Measurements from ENCODE around the gene KDM4B.

KDM4B gene

DNA sequence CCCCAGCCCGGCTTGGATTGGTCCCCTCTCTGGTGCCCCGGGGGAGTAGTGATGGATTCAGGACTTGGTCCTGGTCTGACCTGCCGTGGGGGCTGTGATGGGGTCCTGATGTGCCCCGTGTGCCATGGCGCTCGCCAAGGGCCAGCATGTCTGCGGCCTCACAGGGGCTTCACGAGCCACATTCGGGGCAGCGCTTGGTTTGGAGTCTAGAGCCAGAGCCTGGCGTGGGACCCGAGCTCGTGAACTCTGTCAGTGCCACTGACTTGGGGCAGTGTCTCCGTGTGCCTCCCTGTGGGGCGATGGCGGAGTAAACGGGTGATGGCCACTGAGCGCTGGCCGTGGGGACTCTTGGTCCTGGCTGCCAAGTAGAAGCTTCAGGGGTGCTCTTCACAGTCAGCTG lies 17.1 kb downstream of the KDM4B start:
- DNase-seq: no peak

DNA sequence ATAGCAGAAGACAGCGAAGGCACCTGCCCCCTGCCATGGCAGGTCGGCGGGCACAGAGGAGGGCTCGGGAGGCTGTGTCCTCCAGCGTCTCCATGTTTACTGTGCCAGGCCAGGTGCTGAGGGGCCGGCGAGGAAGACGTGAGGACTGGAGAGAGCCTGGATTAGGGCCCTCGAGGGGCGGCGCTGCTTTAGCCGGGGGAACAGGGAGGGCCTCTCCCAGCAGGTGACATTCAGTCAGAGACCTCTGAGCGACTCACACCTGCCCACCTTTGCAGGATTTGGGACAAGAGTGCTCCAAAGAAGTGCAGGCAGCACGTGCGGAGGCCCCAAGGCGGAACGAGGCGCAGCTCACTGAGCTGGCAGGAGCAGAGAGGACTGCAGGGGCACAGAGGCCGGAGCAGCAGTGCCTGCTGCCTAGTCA lies 17.6 kb downstream of the KDM4B start:
- no peak for DNase-seq

DNA sequence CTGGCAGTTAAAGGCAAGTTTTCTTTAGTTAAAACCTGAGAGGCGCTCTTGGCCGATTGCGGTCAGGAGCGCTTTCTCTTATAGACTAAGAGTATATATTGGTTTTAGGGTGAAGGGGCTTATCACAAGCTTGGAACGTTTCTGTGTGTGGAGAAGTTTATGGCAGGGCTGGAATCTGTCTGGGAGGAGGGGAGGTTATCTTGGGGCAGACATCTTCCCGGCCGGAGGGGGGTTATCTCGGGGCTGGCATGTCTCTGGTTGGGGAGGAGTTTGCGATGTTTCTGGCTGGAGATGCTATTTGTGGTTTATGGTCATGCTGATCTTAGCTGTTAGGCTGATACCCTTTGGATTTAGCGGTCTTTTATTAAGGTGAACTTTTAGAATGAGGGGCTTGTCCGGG lies 18.3 kb downstream of the KDM4B start:
- no peak for DNase-seq

DNA sequence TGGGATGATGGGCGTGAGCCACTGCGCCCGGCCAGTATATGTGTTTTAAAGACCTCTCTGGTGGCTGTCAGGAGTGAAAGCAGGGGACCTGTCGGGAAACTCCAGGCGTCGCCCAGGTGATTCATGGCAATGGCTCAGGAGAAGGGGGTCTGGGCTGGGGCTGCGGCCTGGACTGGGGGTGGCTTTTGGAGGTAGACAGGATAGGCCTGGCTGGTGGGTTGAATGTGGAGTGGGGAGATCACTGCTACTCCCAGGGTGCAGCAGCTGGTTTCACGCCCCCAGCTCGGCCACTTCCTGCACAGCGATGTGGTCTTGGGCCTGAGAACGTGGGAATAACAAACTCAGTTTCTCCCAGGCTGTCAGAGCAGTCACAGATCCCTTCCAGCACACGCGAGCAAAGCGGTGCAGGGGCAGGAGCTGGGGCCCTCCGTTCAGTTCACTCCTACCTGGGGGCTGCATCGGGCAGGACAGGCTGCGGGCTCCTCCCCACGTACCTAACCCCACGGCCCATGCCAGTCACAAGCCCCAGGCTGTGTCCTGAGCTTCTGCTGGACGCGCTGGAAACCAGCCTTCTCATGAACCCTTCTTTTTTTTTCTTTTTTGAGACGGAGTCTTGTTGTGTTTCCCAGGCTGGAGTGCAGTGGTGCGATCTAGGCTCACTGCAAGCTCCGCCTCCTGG lies 18.9 kb downstream of the KDM4B start:
- no peak for DNase-seq

DNA sequence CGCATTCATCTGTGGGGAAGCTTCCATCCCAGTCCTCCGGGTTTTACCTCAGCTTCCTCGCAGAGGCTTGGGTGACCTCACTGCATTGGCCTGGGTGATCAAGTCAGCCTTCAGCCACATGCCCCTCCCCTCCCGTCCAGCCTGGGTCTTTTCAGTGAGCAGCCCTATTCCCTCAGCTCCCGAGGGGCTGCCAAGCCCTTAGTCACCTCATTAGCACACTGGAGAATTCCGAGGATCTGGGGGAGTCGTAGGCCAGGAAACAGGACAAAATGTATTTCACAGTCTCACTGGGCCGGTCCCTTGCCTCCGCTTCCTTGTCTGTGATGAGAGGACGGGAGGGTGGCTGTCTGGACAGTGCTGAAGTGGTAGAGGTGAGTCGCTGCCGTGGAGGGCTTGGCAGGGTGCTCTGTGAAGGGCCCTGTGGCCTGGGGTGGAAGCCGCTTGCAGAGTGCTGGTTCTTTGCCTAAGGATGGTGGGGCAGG lies 19.9 kb downstream of the KDM4B start:
- no peak for DNase-seq

DNA sequence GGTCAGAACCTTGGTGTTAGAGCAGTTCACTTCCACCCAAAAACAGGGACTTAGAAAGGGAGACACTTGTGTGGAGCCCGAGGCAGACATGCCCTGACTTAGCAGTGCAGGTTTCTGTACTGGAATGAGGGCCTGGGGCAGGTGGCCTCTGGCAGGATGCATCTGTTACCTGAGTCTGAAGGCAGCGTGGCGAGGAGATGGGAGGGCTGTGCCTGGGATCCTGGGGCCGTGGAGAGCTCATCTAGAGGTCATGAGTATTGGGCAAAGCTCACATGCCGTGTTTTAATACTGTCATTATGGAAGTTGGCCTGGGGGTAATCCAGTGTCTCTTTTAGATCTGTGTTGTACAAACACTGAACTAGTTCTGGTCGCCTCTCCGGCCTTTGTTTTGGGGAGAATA lies 21.4 kb downstream of the KDM4B start:
- no peak for DNase-seq

DNA sequence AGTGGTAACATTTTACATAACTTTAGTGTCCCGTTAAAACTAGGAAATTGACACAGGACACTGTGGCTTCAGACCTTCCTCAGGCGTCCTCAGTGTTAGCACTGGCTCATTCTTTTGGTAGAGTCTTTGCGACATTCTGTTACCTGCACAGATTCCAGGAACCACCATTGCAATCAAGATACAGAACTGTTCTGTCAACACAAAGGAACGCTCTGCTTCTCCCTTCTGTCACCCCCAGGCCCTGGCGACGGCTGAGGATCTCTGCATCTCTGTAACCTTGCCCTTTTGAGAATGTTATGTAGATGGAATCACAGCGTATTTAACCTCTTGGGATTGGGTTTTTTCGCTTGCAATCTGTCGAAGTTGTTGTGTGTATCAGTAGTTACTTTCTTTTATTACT lies 22.6 kb downstream of the KDM4B start:
- no peak for DNase-seq

DNA sequence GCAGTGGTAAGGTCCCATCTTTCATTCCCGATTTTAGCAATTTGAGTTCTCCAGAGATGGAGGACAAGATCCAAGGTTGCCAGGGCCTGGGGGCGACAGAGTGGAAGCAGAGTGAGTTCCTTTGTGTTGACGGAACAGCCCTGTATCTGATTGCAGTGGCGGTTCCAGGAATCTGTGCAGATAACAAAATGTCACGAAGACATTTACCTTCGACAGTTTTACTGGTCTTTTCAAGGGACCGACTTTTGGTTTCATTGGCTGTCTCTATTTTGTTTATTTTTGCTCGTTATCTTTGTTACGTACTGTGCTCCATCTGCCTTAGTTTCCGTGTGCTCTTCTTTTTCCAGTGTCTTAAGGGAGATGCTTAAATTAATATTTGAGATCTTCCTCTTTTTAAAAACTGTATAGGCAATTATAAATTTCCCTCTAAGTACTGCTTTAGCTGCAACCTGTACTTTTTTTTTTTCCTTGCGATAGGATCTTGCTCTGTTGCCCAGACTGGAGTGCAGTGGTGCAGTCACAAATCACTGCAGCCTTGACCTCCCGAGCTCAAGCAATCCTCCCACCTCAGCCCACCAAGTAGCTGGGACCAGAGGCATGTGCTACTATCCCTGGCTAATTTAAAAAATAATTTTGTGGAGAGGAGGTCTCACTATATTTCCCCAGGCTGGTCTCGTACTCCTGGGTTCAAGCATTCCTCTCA lies 23.2 kb downstream of the KDM4B start:
- DNase-seq: no peak

DNA sequence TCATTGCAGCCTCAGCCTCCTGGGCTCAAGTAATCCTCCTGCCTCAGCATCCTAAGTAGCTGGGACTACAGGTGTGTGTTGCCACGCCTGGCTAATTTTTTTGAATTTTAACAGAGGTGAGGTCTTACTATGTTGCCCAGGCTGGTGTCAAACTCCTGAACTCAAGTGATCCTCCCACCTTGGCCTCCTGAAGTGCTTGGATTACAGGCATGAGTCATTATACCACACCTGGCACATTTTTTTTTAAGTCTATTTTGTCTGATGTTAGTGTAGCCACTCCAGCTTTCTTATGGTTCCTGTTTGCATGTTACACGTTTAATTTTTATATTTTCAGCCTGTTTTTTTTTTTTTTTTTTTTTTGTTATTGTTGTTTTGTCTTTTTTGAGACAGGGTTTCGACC lies 24.8 kb downstream of the KDM4B start:
- DNase-seq: no peak

DNA sequence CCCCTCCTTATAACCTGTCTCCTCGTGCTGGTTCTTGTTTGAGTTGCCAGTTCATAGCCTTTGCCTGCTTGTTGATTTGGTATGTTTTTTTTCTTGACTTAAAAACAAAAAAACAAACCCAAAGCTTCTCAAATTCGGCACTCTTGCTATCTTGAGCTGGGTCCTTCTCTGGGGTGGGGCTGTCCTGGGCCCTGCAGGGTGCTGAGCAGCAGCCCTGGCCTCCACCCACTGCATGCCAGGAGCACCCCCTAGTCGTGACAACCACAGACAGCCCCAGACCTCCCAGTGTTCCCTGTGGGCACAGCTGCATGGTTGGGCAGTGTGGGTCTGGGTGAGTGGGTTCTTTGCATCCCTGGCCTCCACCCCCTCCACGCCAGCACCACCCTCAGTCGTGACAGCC lies 27.8 kb downstream of the KDM4B start:
- no peak for DNase-seq

DNA sequence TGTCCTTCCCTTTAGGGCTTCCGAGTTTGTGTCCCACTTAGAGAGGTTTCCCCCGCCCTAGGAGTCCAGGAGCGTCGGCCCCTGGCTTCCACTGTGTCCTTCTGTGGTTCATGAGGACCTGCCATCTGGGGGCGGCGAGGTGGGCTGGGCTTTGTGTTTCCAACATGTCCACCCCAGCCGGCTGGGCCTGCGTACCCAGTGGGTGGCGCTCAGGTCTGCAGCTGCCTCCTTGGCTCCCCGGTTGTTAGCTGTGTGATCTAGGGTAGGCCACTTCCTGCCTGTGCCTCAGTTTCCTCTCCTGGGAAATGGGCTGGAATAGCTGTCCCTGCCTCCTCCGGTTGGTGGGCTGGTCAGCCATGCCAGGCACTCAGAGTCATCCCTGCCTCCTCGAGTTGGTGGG lies 28.4 kb downstream of the KDM4B start:
- no peak for DNase-seq

DNA sequence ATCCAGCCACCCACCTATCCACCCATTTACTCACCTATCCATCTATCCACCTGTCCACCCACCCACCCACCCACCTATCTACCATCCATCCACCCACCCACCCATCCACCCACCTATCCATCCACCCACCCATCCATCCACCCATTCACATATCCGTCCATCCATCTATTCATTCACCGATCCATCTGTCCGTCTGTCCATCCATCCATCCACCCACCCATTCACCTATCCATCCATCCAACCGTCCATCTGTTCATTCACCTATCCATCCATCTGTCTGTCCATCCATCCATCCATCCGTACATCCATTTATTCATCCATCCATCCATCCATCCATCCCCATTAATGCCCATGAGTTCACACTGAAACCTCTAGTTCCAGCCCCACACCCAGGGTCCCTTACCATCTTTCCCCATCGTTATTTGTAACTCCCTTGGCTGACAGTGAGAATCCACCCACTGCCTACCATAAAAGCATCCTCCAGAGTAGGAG lies 31.3 kb downstream of the KDM4B start:
- no peak for DNase-seq

DNA sequence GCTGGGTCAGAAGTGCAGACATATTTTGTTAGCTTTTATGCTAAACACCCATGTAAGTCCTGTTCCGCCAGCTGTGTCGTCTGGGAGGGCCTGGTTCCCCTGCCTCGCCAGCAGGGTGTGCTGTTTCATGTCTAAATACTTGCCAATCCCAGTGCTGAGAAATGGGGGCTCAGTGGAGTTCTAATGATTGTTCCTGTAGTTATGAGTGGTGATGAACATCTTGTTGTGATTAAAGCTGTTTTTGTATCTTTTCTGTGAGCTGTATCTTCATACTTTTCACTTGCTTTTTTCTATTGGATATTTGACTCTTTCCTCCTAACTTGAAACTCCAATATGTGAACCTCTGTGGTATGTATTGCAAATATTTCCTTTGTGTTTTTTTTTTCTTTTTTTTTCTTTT lies 32.7 kb downstream of the KDM4B start:
- DNase-seq: no peak

DNA sequence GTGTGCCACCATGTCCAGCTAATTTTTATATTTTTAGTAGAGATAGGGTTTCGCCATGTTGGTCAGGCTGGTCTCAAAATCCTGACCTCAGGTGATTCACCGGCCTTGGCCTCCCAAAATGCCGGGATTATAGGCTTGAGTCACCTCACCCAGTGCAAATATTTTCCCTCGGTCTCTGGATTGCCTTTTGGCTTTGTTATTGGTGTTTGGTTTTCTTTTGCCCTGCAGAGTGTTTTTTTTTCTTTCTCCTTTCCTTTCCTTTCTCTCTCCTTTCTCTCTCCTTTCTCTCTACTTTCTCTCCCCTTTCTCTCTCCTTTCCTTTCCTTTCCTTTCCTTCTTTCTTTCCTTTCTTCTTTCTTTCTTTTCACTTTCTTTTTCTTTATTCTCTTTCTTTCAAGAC lies 33.2 kb downstream of the KDM4B start:
- DNase-seq: no peak

DNA sequence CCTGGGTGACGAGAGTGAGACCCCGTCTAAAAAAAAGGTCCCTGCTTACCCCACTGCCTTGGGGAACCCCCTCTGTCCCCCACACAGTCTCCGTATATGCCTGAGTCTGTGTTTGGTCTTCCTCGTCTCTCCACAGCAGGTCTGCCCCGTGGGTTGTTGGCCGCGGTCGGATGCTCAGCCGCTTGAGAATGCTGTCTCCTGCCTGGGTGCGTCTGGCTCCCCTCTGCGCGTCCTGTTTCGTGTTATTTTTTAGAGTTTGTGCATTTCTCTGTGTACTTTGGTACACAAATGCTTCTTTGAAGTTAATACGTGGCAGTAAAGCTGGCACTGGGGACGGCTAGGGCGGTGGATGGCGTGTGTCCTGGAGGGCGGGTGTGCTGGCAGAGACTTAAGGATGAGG lies 34.9 kb downstream of the KDM4B start:
- DNase-seq: no peak

DNA sequence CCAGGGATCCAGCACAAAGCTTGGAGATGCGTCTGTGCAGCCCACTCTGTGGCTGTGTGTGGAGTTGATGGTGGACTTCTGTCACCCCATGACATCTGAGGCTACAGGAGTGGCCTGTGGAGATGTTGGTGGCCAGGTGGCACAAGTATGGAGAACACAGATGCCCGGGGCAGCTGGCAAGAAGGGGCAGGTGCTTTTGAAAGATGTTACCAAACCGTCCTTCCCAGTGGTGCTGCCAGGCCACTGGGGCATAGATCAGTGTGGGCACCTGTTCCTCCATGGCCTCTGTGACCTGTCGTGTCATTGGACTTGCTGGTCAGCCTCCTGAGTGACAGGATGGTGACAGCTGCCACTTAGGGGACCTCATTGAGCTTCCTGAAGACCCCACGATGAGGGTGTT lies 36.2 kb downstream of the KDM4B start:
- no peak for DNase-seq

DNA sequence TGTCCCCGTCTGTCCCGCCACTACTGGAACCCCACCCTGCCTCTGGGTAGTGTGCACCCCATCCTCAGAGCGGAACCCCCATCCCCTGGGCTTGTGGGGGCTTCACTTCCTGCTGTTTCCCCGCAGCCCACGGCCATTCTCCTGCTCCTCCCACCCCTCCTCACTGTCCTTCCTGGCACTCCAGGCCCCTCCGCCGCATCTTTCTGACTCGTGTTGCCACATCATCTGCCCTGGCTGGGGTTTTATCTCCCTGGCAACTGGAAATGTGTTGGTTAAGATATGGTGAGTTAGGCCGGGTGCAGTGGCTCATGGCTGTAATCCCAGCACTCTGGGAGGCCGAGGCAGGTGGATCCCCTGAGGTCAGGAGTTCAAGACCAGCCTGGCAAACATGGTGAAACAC lies 37.3 kb downstream of the KDM4B start:
- DNase-seq: no peak

DNA sequence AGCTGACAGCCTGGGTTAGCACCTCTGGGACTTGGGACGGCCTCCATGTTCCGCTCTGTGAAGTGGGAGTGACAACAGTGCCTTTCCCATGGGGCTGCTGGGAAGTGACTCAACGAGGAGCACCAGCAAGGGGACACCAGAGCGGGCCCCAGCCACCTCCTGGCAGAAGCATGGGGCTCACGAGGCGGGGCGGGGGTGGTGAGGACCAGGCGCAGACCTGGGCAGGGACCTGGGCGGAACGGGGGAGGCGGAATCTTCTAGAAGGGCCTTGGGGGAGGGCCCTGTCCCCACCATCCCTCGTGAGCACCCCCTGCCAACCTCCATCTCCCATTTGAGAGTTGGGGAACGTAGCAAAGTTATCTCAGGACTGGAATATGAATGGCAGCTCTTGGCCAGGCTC lies 37.9 kb downstream of the KDM4B start:
- no peak for DNase-seq

DNA sequence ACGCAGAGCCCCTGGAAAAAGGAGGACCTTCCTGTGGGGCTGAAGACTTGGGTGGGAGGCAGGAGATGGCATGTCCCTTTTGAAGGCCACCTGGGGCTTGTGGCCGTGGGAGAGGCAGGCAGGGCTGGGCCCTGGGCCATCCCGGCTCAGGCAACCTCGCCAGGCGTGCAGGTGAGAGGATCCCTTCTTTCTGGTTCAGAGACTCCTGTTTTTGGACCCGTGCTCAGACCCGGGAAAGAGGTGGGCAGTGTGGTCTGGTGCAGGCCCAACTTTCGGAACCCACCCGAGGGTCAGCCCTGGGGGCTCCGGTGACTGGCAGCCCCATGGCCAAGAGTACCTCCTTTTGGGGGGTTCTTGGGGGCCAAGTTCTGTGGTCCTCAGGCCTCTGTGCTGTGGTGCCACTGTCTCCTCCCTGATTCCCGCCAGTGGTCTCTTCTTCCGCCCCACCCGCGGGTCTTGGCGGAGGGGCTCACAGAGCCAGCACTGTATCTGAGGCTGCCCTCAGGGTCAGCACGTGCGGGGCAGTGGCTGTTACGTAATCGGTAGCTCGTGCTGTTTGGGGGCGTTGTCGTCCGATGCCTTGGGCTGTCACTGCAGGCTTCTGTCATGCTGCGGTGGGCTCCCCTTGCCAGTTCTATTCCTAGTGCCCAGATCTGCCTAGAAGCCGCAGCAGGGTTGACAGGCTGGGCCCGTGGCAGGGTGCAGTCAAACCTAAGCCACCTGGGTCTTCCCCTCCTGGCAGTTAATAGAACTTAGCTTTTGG lies 42.7 kb downstream of the KDM4B start:
- no peak for DNase-seq

DNA sequence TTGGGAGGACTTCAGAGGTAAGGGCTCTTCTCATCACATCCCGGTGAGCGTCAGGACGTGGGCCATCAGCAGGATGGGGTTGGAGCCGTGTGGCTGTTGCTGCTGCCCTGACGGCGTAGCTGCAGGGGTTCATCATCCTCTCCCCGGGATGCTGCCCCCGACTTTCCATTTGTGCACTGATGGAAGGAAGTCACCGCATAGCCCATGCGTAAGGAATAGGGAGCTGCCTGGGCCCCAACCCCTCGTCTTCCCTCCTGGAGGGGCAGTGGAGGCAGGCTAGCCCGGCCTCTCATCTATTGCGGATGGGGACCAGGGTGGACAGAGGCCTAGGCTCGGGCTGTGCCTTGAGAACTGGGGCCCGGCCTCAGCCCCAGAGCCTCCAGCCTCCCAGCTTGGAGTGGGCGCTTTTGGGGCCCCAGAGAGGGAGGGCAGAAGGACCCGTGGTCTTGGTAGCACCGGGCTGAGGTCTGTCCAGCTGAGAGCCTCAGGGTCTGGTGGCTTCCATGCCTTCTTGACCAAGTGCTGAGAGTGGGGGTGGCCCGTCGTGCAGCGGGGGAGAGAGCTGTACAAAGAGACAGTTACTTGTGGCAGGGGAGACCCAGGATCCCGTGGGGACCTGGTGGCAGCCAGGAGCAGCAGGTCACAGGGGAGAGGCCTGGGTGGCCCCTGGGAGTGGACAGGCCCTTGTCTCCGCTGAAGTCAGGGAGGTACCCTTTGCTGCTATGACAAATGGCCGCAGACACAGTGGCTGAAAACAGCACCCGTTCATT lies 44.0 kb downstream of the KDM4B start:
- no peak for DNase-seq

DNA sequence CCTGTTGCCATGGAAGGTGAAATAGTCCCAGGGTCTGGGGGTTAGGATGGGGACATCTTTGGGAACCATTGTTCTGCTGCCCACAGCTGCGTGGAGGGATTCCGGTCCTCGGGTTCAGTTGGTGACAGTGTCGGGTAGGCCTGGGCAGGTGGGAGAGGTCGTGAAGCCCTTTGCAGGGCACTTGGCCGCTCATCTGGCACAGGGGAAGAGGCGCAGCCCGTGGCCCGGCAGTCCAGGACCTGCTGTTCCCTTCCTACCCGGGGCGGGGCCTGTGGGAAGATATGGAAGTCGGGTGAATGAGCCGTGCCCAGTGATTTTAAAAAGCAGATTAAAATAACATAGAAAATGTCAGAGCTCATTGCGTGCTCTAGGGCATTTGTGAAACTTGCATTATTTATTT lies 44.8 kb downstream of the KDM4B start:
- DNase-seq: no peak

DNA sequence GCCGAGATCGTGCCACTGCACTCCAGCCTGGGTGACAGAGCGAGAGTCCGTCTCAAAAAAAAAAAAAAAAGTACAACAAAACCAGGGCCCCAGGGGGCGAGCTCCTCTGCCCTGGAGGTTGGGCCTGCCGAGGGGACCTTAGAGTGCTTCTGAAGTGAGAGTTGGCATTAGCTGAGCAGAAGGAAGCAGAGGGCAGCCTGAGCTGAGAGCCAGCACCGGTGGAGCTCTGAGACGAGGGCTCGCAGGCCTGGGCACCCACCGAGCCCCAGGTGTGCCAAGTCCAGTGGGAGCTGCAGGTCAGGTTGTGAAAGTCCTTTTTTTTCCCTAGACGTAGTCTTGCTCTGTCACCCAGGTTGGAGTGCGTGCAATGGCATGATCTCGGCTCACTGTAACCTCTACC lies 46.0 kb downstream of the KDM4B start:
- DNase-seq: no peak

DNA sequence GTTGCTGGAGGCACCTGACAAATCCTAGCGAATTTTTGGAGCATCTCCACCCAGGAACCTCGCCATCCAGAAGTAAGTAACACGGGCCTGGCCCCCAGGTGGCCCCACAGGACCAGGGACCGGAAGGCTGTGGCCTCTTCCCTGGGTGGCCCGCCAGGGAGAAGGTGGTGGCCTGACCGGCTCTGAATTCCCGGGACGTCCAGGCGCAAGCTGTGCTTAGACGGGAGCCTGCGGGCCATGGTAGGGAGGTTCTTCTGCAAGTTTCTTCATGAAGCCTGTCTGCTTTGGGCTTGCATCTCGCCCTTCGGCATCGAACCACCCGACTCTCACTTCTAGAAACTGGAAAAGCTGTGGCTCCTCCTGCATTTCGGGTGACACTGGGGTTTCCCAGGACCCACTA lies 47.4 kb downstream of the KDM4B start:
- no peak for DNase-seq
